CD4-positive, alpha-beta T cell treated with Interleukin-15 for 4 hours (primary cell): ENCODE results near the gene KLHL2.
"Not testable (repeated sequence)": the region's sequence is repeated elsewhere in the genome, so short reads cannot be mapped to it uniquely, and the experiment has no call there.

Experiments used
- DNase-seq: peaks from one replicate; pipeline ENCODE4 v3.0.0-alpha.2; 2020; ENCODE audit warnings: low spot score

KLHL2 gene

GRCh38 chr4:165328708-165329107, 121.3 kb downstream of the KLHL2 start:
- no peak for DNase-seq

GRCh38 chr4:165330071-165330470, 122.7 kb downstream of the KLHL2 start:
- DNase-seq = no peak

DNA sequence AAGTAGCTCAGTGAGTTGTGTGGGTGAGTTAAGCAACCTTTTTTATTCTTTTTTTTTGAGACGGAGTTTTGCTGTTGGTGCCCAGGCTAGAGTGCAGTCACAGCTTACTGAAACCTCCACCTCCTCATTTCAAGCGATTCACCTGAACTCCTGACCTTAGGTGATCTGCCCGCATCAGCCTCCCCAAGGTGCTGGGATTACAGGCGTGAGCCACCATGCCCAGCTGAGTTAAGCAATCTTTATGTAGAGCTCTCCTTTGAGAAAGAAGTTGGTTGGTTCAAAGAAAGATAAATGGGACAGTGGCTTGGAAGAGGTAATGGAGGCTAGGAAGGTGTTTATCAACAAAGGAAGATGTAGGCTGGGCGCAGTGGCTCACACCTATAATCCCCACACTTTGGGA, 123.3 kb downstream of the KLHL2 start:
- no peak for DNase-seq

DNA sequence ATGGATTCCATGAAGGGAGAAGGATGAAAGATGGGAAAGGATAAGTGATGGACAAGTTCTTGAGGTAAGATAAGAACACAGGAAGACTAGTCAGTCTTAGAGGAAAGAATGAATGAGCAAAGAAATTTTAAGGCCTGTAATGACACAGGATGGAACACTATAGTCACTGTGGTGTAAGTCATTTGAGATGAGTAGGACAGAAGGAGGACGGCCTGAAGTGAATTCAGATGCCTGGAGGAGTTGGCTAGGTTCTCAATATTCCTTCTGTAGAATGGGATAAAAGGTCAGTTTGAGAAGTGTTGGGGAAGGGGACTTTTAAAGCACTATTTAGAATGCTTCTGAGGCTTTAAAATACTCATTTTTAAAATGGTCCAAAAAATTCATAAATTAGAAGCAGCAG, 124.0 kb downstream of the KLHL2 start:
- DNase-seq = no peak

DNA sequence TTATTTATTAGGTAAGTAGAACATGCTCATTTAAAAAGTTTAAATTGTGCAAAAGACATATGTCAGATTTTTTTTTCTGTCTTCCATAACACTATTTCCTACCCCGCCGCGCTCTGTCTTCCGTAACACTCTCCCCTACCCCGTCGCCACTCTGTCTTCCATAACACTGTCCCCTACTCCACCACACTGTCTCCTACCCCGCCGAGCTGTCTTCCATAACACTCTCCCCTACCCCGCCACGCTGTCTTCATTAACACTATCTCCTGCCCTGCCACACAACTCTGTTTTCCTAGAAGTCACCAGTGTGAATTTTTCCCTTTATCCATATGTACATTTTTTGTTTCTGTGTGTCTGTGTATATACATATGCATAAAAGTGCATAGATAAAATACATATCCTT, 124.5 kb downstream of the KLHL2 start:
- DNase-seq = no peak

- no peak for DNase-seq
Observed at GRCh38 chr4:165332502-165332901, 125.1 kb downstream of the KLHL2 start.

DNA sequence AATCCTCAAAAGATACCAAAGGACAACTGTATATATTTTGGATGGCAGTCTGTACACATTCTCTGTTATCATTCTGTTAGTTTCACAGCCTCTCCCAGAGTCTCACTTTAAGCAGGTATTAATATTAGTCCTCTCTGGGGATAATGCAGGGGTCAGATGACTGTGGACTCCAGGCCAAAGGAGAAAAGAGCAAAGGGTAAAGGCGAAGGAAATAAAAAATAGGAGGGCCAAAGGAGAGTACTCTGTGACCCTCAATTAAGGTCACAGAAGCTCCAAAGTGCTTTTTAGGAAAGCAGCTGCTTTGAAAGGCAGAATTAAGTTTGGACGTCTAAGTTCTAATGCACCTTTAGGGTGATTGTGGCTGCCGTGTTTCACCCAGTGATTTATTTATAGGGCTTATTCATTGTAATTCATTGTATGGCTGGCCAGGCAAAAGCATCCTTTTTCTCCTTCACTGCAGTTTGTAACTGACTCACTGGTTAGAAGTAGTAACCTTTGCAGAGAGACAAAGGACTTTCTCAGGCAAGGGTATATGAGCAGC, 127.9 kb downstream of the KLHL2 start:
- DNase-seq = no peak

DNA sequence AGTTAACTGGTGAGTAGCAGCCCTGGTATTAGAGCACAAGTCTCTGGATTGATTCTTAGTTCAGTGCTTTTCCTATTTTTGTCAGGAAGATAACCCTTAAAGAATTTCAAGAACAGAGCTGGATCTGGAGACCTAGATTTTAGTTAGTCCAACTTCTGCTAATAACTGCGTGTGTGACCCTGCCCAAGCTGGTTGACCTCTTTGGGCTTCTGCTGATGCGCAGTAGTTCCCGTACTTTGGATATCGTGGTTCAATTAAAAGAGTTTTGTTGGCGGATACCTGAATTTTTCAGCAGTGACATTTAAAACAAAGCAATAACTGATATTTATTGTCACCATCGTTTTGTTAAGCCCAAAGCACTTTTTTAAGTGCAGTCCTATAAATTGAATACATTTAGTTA, 129.4 kb downstream of the KLHL2 start:
- no peak for DNase-seq

DNA sequence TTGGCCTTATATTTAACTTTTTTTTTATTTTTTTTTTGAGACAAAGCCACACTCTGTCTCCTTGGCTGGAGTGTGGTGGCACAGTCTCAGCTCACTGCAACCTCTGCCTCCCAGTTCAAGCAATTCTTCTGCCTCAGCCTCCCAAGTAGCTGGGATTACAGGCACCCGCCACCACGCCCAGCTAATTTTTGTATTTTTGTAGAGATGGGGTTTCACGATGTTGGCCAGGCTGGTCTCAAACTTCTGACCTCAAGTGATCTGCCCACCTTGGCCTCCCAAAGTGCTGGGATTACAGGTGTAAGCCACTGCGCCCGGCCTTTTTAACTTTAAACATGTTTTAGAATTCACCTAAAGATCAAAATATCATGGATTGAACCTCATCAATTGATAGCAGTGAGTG, 135.0 kb downstream of the KLHL2 start:
- not testable (repeated sequence) for DNase-seq

DNA sequence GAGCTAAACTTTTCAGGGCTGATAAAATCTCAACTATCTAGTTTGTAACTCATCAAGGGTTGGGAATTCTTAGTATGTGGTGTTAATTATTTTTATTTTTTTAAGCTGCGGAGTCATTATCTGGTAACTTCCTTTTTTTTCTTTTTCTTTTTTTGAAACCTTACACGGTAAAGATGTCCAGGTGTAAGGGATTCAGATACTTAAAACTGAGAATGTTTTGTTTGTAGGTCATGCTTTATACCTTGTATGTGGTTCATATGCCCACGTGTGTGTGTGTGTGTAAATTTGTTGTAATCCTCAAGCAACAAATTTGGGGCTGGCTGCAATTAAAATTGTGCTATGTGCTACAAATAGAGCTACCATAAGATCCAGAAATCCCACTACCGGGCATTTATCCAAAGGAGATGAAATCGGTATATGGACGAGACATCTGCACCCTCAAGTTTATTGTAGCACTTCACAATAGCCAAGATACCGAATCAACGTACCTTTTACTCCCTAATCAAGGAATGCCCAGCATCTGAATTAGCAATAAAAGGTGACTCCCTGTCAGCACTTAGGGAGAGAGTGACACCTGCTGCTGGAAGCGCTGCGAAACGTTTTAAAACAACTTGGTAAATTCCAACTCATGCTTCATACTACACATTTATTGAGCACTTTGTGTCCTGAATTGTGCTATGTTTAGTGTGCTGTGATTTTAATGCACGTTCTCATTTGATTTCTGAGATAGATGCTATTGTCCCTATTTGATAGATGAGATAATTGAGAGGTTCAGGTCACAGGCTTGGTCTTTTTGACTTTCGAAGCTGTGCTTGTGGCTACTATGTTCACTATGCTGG, 136.2 kb downstream of the KLHL2 start:
- DNase-seq = peak; percentile 13

DNA sequence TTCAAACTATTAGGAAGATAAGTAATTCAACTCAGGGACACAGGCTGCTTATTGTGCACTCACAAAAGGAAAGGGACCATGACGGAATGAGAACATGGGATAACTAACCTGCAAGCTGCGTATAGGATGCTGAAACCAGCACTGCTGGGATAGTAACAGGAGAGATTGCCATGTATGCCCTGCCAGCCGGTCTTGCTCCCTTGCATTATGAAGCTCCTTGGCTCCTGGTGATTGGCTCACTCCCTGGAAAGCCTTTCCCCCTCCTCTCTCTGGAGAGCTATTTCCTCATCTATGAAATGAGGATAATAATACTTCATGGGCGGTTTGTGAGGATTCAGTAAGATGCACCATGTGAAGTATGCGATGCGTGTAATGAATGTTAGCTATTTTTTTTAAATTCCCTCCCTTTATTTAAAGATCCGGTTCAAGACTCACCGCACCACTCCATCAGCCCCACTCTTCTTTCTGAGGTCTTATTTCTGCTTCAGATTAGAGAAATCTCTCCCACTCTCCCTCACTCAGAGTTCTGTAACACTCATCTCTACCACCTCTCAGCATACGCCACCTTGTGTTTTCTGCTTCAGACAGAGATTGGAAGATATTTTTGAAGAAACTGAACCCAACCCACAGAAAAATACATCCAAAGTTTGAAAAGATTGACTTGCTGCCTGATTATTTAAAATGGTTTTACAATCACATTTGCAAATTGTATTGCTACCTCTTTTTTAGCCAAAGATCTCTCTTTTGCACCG, 138.5 kb downstream of the KLHL2 start:
- DNase-seq = no peak

- DNase-seq = no peak
Observed at GRCh38 chr4:165347647-165348569, 140.5 kb downstream of the KLHL2 start.

DNA sequence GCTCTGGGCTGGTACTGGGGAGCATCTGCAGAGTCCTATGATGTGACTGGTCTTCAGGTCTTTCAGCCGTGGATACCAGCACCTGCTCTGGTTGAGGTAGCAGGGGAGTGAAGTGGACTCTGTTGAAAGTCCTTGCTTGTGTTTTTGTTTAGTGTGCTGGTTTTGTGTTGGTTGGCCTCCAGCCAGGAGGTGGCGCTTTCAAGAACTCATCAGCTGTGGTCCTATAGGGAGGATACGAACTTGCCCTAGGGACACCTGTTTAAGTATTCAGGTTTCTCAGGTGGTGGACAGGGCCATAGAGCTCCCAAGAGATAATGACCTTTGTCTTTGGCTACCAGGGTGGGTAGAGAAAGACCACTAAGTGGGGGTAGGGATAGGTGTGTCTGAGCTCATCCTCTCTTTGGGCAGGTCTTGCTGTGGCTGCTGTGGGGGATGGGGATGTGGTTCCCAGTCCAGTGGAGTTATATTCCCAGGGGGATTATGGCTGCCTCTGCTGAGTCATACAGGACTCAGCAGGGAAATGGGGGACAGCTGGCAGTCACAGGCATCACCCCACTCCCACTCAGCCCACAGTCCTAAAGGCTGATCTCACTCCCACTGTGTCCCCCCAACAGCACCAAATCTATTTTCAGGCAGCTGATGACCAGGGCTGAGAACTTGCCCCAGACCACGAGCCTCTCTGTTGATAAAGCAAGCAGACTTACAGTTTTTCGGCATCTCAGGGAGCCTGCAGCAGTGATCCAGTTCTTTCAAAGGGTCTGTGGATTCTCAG, 144.2 kb downstream of the KLHL2 start:
- no peak for DNase-seq

- DNase-seq = no peak
Observed at GRCh38 chr4:165355900-165356300, 148.5 kb downstream of the KLHL2 start.

DNA sequence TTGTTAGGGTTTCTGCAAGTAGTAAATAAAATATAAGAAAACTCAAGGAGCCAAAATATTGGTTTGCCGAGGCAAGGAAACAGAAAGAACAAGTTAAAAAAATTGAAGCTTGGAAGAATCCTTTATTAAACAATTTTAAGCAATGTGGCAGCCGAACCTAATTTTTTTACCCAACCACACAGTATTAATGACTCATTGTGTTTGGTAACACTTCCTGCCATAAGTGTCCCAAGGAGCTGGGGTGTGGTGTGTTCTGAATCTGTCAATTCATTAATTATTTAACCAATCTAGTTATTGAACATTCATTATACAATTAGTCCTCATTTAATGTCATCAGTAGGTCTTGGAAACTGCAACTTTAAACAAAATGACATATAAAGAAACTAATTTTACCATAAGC, 152.1 kb downstream of the KLHL2 start:
- DNase-seq = no peak

DNA sequence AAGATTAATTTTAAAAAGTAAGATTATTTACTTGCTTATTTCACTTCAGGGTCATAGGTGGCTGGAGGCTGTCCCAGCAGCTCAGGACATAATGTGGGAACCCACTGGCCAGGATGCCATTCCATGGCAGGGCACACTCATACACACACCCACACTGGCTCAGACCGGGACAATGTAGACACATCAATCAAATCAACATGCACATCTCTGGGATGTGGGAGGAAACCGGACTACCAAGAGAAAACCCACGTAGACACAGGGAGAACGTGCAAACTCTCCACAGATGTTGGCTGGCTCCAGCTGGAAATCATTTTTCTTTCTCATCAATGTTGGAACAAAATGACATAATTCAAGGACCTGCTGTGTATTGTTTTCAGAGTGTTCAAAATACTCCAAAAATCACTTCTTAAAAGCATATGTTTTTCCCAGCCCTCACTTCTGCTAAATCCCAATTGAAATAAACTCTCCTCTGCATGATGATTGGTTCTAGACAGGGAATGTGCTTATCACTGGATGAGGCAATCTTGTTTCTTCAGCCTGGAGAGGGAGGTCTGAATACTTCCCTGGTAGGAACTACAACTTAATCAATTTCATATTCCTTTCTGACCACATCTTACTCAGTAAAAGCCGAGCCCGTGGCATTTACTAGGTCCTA, 152.8 kb downstream of the KLHL2 start:
- DNase-seq = no peak

DNA sequence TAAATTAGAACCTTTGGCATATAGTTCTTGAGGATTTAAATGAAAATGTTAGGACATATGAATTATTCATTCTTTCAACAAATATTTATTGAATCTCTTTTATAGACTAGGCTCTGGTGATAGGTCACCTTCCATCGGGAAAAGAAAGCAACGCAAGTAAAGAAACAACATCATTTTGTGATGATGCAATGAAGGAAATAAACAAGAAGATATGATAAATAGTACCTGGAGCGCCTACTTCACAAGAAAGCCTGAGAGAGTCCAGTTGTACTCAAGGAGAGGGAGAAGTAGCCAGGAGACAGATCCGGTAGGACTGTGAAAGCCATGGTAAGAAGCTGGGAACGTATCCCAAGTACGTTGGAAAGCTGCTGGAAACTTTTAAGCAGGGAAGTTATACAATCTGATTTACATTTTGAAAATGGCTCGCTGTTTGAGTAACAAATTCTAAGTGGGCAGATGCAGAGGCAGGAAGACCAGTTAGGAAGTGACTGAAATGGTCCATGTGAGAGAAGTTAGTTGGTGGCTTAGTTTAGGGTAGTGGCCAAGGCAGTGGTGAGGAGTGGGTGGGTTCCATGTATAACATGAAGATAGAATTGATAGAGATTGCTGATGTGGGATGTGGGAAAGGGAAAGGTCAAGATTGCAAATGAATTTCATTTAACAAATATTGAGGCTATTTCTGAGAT, 153.8 kb downstream of the KLHL2 start:
- no peak for DNase-seq

- DNase-seq = no peak
Observed at GRCh38 chr4:165361810-165362209, 154.4 kb downstream of the KLHL2 start.

DNA sequence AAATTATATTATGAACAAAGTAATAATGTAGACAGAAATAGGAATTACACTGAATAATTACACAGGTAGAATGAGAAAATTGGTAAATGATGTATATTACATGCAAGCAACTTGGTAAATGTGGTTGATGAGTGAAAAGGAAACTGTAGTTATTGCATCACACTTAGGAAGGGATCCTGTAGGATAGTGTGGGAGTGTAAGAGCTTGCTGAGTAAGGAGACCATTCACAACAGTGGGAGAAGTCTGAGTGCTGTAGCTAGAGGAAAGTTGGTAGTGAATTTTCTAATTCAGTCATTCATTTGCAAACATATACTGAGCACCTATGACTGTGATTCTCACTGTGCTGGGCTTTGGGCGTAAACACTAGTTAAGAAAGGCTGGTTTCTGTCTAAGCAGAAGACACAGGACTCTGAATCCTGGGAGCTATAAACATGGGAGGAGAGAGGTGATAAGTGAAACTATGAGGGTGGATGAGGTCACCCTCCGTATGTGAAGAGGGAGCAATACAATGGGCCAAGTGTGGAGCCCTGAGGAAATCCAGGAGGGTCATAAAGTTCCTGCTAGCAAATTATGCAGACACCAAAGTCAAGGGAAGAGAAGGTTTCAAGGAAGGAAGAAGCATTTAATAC, 157.2 kb downstream of the KLHL2 start:
- DNase-seq = no peak

- no peak for DNase-seq
Observed at GRCh38 chr4:165367040-165367439, 159.7 kb downstream of the KLHL2 start.
